ENCODE data around the gene TMEM94. TPM values are rescaled to one million over a fixed set of nuclear protein-coding genes. Genes with fewer than 3 reads are reported as not detected.

TMEM94 gene
- total and polyA plus RNA-seq, 2 of the 13 experiments (the other 11 are each of a cell fraction or from before 2014, with no cell fraction given): 32.6 to 134 TPM

GRCh38 chr17:75535119-75535537 lies 78.7 kb downstream of the TMEM94 start (continued):
- TF ChIP-seq ZBTB10 (CRISPR knock-in tag; IDR thresholded peaks at IDR 0.05; ENCODE audit: borderline replicate concordance) (no peak), KAT2B (IDR thresholded peaks at IDR 0.05; ENCODE audit: borderline replicate concordance, low read depth, low read length) (peak; percentile 38; the same call in 1 of the 2 replicates), HOXA3 (CRISPR knock-in tag; IDR thresholded peaks at IDR 0.05) (no peak), TEAD3 (CRISPR knock-in tag; optimal IDR thresholded peaks at IDR 0.05; ENCODE audit: borderline replicate concordance) (no peak), PHF5A (CRISPR knock-in tag; IDR thresholded peaks at IDR 0.05; ENCODE audit: low read depth, unreplicated experiment) (no peak), MXD3 (CRISPR knock-in tag; IDR thresholded peaks at IDR 0.05) (no peak), REPIN1 (CRISPR knock-in tag; IDR thresholded peaks at IDR 0.05; ENCODE audit: borderline replicate concordance, low read depth) (no peak)

- DNase-seq (ENCODE audit: low spot score) (no peak), FAIRE-seq (no peak), ATAC-seq (no peak)
- no peaks in the 10 kb centered on the region for H3K9me3 ChIP-seq (ENCODE audit: low read length)
- H4K20me1 ChIP-seq (ENCODE audit: insufficient read depth, low read length): peaks cover 2% of the 10 kb centered on the region; the same call in 1 of the 2 replicates
- no peak overlapping the region for H3K9ac ChIP-seq (ENCODE audit: insufficient read depth, low read depth, low read length)
- intact Hi-C loops (cut with micrococcal nuclease; ENCODE audit: unreplicated experiment): no loop called here
- H3K4me1 ChIP-seq (ENCODE audit: insufficient read depth, low read length): peaks cover 44% of the 10 kb centered on the region
- ChIA-PET CTCF (ENCODE audit: low intra/inter-chr PET ratio, low total read pairs) (no interaction called here), POLR2A (interaction anchor here (1.0 to 1.5 kb wide), 3 partner anchors 9 to 13 kb away, joined by 3 to 6 read pairs (median 6); partner anchors contain the start of gene LLGL2)
- no peak overlapping the region for H3K4me3 ChIP-seq (replicated peaks in 1 of 3; ENCODE audit: insufficient read depth in 1 of 3, low read depth in 2 of 3, low read length in 3 of 3)
- in situ Hi-C loops (cut with HindIII; ENCODE audit: extremely low pct_ligation_motif_present, low pct_unique_long_range_greater_than_20kb): no loop called here
- BruUV-seq (replicated peaks): no TSS peak
- H3K79me2 ChIP-seq (ENCODE audit: insufficient read depth, low read length): peaks cover 16% of the 10 kb centered on the region
- H3K27ac ChIP-seq (ENCODE audit: extremely low read length, insufficient read depth, low read length): no peak overlapping the region
- H3K4me2 ChIP-seq (ENCODE audit: low read depth, low read length): no peak overlapping the region
- peaks cover 5 to 21% of the 10 kb centered on the region in 2 experiments; a peak in 4 of 5 replicates for H3K36me3 ChIP-seq (replicated peaks in 1 of 2; ENCODE audit: control insufficient read depth in 1 of 2, insufficient read depth in 2 of 2, low read length in 2 of 2)
- H2AFZ ChIP-seq (ENCODE audit: low read length): no peak overlapping the region
- no peaks in the 10 kb centered on the region for H3K27me3 ChIP-seq (ENCODE audit: control insufficient read depth in 1 of 2, insufficient read depth in 2 of 2, low read length in 2 of 2)
- WGBS (ENCODE audit: low lambda C conversion rate): 98% methylated on average over 8 of the region's 8 CpGs
- TF ChIP-seq LRRFIP1 (CRISPR knock-in tag; conservative IDR thresholded peaks at IDR 0.05) (no peak), ZSCAN31 (CRISPR knock-in tag; IDR thresholded peaks at IDR 0.05; ENCODE audit: low read depth) (no peak), NFAT5 (CRISPR knock-in tag; IDR thresholded peaks at IDR 0.05) (no peak)
Observed at GRCh38 chr17:75535871-75536270, 79.4 kb downstream of the TMEM94 start.

All from HepG2 (cell line).